ENCODE results near the gene MTRF1.

DNA sequence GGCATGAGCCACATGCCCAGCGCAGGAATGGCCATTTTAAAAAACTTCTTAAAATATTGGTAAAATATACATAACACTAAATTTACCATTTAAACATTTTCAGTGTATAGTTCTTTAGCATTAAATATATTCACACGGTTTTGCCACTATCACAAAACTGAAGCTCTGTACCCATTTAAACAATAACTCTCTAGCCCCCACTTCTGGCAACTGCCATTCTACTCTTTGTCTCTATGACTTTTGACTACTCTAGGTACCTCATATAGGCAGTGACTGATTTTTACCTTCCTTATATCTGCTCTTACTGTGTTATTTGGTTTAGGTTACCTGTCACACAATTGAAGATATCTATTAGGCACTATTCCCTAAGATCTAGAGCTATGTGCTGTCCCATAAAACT, 66.8 kb downstream of the MTRF1 start:
- TF ChIP-seq HOXA7 (CRISPR knock-in tag; IDR thresholded peaks at IDR 0.05; ENCODE audit: borderline replicate concordance): no peak
- TF ChIP-seq ZNF555 (tag by site-specific recombination; conservative IDR thresholded peaks at IDR 0.05): no peak
- no peak for TF ChIP-seq BCL11A (tag by site-specific recombination; IDR thresholded peaks at IDR 0.05; ENCODE audit: low read depth)
- TF ChIP-seq ZNF701 (tag by site-specific recombination; IDR thresholded peaks at IDR 0.05): no peak
- TF ChIP-seq, protein P1, sequence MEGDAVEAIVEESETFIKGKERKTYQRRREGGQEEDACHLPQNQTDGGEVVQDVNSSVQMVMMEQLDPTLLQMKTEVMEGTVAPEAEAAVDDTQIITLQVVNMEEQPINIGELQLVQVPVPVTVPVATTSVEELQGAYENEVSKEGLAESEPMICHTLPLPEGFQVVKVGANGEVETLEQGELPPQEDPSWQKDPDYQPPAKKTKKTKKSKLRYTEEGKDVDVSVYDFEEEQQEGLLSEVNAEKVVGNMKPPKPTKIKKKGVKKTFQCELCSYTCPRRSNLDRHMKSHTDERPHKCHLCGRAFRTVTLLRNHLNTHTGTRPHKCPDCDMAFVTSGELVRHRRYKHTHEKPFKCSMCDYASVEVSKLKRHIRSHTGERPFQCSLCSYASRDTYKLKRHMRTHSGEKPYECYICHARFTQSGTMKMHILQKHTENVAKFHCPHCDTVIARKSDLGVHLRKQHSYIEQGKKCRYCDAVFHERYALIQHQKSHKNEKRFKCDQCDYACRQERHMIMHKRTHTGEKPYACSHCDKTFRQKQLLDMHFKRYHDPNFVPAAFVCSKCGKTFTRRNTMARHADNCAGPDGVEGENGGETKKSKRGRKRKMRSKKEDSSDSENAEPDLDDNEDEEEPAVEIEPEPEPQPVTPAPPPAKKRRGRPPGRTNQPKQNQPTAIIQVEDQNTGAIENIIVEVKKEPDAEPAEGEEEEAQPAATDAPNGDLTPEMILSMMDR (tag by site-specific recombination; IDR thresholded peaks at IDR 0.05): no peak
- no peak for TF ChIP-seq ZNF600 (tag by site-specific recombination; IDR thresholded peaks at IDR 0.05)
- TF ChIP-seq ZNF146 (tag by site-specific recombination; IDR thresholded peaks at IDR 0.05): no peak
- TF ChIP-seq, protein P2, sequence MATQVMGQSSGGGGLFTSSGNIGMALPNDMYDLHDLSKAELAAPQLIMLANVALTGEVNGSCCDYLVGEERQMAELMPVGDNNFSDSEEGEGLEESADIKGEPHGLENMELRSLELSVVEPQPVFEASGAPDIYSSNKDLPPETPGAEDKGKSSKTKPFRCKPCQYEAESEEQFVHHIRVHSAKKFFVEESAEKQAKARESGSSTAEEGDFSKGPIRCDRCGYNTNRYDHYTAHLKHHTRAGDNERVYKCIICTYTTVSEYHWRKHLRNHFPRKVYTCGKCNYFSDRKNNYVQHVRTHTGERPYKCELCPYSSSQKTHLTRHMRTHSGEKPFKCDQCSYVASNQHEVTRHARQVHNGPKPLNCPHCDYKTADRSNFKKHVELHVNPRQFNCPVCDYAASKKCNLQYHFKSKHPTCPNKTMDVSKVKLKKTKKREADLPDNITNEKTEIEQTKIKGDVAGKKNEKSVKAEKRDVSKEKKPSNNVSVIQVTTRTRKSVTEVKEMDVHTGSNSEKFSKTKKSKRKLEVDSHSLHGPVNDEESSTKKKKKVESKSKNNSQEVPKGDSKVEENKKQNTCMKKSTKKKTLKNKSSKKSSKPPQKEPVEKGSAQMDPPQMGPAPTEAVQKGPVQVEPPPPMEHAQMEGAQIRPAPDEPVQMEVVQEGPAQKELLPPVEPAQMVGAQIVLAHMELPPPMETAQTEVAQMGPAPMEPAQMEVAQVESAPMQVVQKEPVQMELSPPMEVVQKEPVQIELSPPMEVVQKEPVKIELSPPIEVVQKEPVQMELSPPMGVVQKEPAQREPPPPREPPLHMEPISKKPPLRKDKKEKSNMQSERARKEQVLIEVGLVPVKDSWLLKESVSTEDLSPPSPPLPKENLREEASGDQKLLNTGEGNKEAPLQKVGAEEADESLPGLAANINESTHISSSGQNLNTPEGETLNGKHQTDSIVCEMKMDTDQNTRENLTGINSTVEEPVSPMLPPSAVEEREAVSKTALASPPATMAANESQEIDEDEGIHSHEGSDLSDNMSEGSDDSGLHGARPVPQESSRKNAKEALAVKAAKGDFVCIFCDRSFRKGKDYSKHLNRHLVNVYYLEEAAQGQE (tag by site-specific recombination; IDR thresholded peaks at IDR 0.05): no peak
- no peak for TF ChIP-seq ZSCAN30 (tag by site-specific recombination; IDR thresholded peaks at IDR 0.05)
- TF ChIP-seq, protein P3, sequence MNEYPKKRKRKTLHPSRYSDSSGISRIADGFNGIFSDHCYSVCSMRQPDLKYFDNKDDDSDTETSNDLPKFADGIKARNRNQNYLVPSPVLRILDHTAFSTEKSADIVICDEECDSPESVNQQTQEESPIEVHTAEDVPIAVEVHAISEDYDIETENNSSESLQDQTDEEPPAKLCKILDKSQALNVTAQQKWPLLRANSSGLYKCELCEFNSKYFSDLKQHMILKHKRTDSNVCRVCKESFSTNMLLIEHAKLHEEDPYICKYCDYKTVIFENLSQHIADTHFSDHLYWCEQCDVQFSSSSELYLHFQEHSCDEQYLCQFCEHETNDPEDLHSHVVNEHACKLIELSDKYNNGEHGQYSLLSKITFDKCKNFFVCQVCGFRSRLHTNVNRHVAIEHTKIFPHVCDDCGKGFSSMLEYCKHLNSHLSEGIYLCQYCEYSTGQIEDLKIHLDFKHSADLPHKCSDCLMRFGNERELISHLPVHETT (tag by site-specific recombination; IDR thresholded peaks at IDR 0.05): no peak
- no peak for TF ChIP-seq ZNF433 (tag by site-specific recombination; IDR thresholded peaks at IDR 0.05; ENCODE audit: low read depth)
- TF ChIP-seq, protein P4, sequence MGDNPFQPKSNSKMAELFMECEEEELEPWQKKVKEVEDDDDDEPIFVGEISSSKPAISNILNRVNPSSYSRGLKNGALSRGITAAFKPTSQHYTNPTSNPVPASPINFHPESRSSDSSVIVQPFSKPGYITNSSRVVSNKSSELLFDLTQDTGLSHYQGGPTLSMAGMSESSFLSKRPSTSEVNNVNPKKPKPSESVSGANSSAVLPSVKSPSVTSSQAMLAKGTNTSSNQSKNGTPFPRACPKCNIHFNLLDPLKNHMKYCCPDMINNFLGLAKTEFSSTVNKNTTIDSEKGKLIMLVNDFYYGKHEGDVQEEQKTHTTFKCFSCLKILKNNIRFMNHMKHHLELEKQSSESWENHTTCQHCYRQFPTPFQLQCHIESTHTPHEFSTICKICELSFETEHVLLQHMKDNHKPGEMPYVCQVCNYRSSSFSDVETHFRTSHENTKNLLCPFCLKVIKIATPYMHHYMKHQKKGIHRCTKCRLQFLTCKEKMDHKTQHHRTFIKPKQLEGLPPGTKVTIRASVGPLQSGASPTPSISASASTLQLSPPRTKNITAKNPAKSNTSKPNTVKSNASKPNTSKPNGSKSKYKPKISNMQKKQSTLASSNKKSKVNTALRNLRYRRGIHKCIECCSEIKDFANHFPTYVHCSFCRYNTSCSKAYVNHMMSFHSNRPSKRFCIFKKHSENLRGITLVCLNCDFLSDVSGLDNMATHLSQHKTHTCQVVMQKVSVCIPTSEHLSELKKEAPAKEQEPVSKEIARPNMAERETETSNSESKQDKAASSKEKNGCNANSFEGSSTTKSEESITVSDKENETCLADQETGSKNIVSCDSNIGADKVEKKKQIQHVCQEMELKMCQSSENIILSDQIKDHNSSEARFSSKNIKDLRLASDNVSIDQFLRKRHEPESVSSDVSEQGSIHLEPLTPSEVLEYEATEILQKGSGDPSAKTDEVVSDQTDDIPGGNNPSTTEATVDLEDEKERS (tag by site-specific recombination; IDR thresholded peaks at IDR 0.05): no peak

All from HEK293 (cell line).